Activated T-cell treated with anti-CD3 and anti-CD28 coated beads, Interleukin-2, amount 50 U/mL, for 24 hours (primary cell): ENCODE data around the gene NMT2.

ENCODE experiments used
- DNase-seq: peaks from one replicate; pipeline ENCODE4 v3.0.0-alpha.2; 2020
- H3K27ac Mint-ChIP-seq: 2 replicates; pipeline ENCODE4 v1.8.0; 2020; ENCODE audit warnings: mild to moderate bottlenecking, mixed read lengths
- H3K27me3 Mint-ChIP-seq: 2 replicates; pipeline ENCODE4 v1.8.0; 2020; ENCODE audit warnings: mixed read lengths
- H3K36me3 Mint-ChIP-seq: 2 replicates; pipeline ENCODE4 v1.8.0; 2020; ENCODE audit warnings: low read depth, mixed read lengths
- H3K4me1 Mint-ChIP-seq: 2 replicates; pipeline ENCODE4 v1.8.0; 2020; ENCODE audit warnings: low read depth, mixed read lengths
- H3K4me3 Mint-ChIP-seq: 2 replicates; pipeline ENCODE4 v1.8.0; 2020; ENCODE audit warnings: mild to moderate bottlenecking, moderate library complexity, mixed read lengths
- H3K9me3 Mint-ChIP-seq: 2 replicates; pipeline ENCODE4 v1.8.0; 2020; ENCODE audit warnings: mixed read lengths

Gene NMT2

GRCh38 chr10:15167411-15168290, 842 bp downstream of the NMT2 start:
- peaks cover 67% of the 10 kb centered on the region for H3K4me1 Mint-ChIP-seq
- DNase-seq: peak; percentile 70
- H3K36me3 Mint-ChIP-seq: peaks cover 13% of the 10 kb centered on the region
- H3K4me3 Mint-ChIP-seq: peak overlapping the region; percentile 92
- no peaks in the 10 kb centered on the region for H3K9me3 Mint-ChIP-seq
- peak overlapping the region; percentile 96 for H3K27ac Mint-ChIP-seq
- H3K27me3 Mint-ChIP-seq: no peaks in the 10 kb centered on the region

GRCh38 chr10:15166325-15166724, 2.2 kb downstream of the NMT2 start:
- Mint-ChIP-seq H3K4me3 (peak overlapping the region; percentile 92), H3K27me3 (no peaks in the 10 kb centered on the region), H3K27ac (no peak overlapping the region), H3K36me3 (peaks cover 13% of the 10 kb centered on the region), H3K4me1 (peaks cover 70% of the 10 kb centered on the region), H3K9me3 (no peaks in the 10 kb centered on the region)
- DNase-seq: no peak

DNA sequence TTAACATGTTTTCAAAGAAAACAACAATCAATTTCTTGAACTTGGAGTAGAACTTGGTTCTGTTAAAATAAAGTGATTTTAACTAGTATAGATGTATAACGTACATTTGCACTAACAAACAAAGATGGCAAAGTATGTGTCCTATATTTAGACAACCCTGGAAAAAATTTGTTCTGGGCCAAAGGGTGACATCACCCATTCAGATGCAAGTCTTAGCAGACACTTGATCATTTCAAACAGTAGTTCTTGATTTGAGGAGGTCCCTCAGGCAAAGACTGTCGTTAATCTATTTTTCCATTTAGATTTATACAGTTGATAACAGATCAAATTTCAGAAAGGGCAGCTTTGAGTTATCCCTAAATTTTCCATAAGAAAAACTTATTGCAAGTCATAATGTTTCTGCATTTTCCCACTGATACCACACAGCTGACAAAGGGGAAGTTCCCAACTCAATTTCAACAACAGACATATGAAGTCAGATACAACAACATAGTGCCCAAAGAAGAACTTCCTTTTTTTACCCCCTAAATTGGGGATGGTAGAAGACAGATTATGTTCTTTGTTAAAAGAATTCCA, 5.2 kb downstream of the NMT2 start:
- Mint-ChIP-seq H3K4me3 (peak overlapping the region; percentile 39), H3K27ac (peak overlapping the region; percentile 67), H3K4me1 (peaks cover 65% of the 10 kb centered on the region), H3K36me3 (peaks cover 15% of the 10 kb centered on the region), H3K9me3 (no peaks in the 10 kb centered on the region), H3K27me3 (no peaks in the 10 kb centered on the region)
- DNase-seq: no peak

GRCh38 chr10:15158972-15159371, 9.5 kb downstream of the NMT2 start:
- Mint-ChIP-seq H3K4me3 (no peak overlapping the region), H3K27me3 (no peaks in the 10 kb centered on the region), H3K4me1 (peaks cover 60% of the 10 kb centered on the region), H3K27ac (no peak overlapping the region), H3K36me3 (peaks cover 22% of the 10 kb centered on the region), H3K9me3 (no peaks in the 10 kb centered on the region)
- DNase-seq: no peak

DNA sequence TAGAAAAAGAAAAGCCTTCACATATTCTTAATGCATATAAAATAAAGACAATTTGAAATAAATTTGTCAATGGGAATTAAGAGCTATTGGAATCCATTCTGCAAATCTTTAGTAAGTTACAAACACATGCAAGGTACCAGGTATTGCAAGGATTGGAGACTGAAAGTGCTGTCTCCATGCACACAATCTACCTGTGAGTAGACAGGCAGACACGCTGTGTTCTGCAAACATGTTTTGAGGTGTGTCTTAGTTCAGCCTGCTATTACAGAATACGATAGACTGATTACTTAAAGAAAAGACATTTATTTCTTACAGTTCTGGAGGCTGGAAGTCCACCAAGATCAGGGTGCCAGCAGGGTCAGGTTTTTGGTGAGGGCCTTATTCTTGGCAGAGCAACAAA, 10.0 kb downstream of the NMT2 start:
- no peaks in the 10 kb centered on the region for H3K9me3 Mint-ChIP-seq
- H3K4me1 Mint-ChIP-seq: peaks cover 57% of the 10 kb centered on the region
- H3K27ac Mint-ChIP-seq: no peak overlapping the region
- no peaks in the 10 kb centered on the region for H3K27me3 Mint-ChIP-seq
- DNase-seq: no peak
- no peak overlapping the region for H3K4me3 Mint-ChIP-seq
- peaks cover 18% of the 10 kb centered on the region for H3K36me3 Mint-ChIP-seq

DNA sequence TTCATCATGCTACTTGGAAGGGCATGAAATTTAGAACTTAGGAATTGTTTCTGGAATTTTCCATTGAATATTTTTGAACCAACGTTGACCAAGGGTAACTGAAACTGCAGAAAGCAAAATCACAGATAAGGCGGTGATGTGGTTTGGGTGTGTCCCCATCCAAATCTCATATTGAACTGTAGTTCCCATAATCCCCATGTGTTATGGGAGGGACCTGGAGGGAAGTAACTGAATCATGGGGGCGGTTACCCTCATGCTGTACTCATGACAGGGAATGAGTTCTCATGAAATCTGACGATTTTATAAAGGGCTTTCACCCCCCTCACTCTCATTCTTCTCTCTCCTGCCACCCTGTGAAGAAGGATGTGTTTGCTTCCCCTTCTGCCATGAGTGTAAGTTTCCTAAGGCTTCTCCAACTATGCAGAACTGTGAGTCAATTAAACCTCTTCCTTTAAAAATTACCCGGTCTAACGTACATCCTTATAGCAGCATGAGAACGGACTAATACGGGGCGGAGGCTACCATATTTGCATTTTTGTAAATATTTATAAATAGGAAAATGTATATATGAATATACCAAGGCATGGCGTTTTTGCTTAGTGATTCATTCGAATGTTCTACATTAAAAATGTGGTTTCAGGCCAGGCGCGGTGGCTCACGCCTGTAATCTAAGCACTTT, 12.4 kb downstream of the NMT2 start:
- Mint-ChIP-seq H3K4me3 (no peak overlapping the region), H3K27ac (no peak overlapping the region)

DNA sequence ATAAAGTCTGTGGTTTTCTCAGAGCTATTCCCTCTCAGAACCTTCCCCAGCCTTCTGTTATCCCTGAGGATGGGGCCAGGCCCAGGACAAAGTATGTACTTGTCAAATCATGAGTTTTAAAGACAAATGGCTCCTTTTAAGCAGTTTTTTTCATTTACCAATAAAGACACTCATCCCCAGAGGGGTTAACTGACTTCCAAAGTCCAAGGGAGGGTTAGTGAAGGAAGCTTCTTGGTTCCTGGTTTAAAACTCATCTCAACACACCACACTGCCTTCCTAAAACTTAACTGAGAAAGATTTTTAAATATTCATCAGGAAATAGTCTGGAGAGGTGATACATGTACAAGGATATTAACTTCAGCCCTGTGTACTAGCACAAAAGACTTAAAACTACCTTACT, 15.9 kb downstream of the NMT2 start:
- peaks cover 36% of the 10 kb centered on the region for H3K4me1 Mint-ChIP-seq
- no peaks in the 10 kb centered on the region for H3K27me3 Mint-ChIP-seq
- peaks cover 19% of the 10 kb centered on the region for H3K36me3 Mint-ChIP-seq
- H3K27ac Mint-ChIP-seq: no peak overlapping the region
- no peak for DNase-seq
- H3K9me3 Mint-ChIP-seq: no peaks in the 10 kb centered on the region
- H3K4me3 Mint-ChIP-seq: no peak overlapping the region

More for the DNA sequence above, 12.4 kb downstream of the NMT2 start:
- Mint-ChIP-seq H3K4me1 (peaks cover 51% of the 10 kb centered on the region), H3K9me3 (no peaks in the 10 kb centered on the region), H3K27me3 (no peaks in the 10 kb centered on the region), H3K36me3 (peaks cover 20% of the 10 kb centered on the region)
- DNase-seq: no peak

GRCh38 chr10:15150563-15150962, 17.9 kb downstream of the NMT2 start:
- Mint-ChIP-seq H3K9me3 (no peaks in the 10 kb centered on the region), H3K4me3 (no peak overlapping the region), H3K27ac (no peak overlapping the region), H3K36me3 (peaks cover 13% of the 10 kb centered on the region), H3K27me3 (no peaks in the 10 kb centered on the region), H3K4me1 (peaks cover 42% of the 10 kb centered on the region)
- no peak for DNase-seq

- H3K27ac Mint-ChIP-seq: no peak overlapping the region
- peaks cover 6% of the 10 kb centered on the region for H3K36me3 Mint-ChIP-seq
- no peaks in the 10 kb centered on the region for H3K27me3 Mint-ChIP-seq
- peaks cover 42% of the 10 kb centered on the region for H3K4me1 Mint-ChIP-seq
- DNase-seq: no peak
- no peaks in the 10 kb centered on the region for H3K9me3 Mint-ChIP-seq
- H3K4me3 Mint-ChIP-seq: no peak overlapping the region
Measured at GRCh38 chr10:15149042-15149771, 19.3 kb downstream of the NMT2 start.

GRCh38 chr10:15147594-15148392, 20.7 kb downstream of the NMT2 start:
- no peak overlapping the region for H3K4me3 Mint-ChIP-seq
- no peaks in the 10 kb centered on the region for H3K9me3 Mint-ChIP-seq
- H3K4me1 Mint-ChIP-seq: peaks cover 48% of the 10 kb centered on the region
- DNase-seq: no peak
- no peaks in the 10 kb centered on the region for H3K27me3 Mint-ChIP-seq
- H3K36me3 Mint-ChIP-seq: peaks cover 3% of the 10 kb centered on the region
- H3K27ac Mint-ChIP-seq: no peak overlapping the region

- peaks cover 57% of the 10 kb centered on the region for H3K4me1 Mint-ChIP-seq
- peak overlapping the region; percentile 72 for H3K27ac Mint-ChIP-seq
- no peak for DNase-seq
- no peaks in the 10 kb centered on the region for H3K9me3 Mint-ChIP-seq
- no peak overlapping the region for H3K4me3 Mint-ChIP-seq
- peaks cover 4% of the 10 kb centered on the region for H3K36me3 Mint-ChIP-seq
- H3K27me3 Mint-ChIP-seq: no peaks in the 10 kb centered on the region
Measured at GRCh38 chr10:15146366-15146765, 22.1 kb downstream of the NMT2 start.

DNA sequence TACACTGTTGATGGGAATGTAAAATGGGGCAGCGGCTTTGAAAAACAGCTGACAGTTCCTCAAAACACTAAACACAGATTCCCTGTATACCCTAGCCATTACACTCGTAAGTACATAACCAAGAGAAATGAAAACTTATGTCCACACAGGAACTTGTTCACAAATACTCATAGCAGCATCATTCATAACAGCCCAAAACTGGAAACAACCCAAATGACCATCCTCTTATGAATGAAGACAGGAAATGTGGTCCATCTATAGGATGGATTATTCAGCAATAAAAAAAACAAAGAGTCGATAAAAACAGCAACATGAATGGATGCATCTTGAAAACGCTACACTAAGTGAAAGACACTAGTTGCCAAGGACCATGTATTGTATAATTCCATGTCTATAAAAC, 23.7 kb downstream of the NMT2 start:
- H3K9me3 Mint-ChIP-seq: no peaks in the 10 kb centered on the region
- no peak overlapping the region for H3K27ac Mint-ChIP-seq
- peaks cover 13% of the 10 kb centered on the region for H3K36me3 Mint-ChIP-seq
- H3K4me1 Mint-ChIP-seq: peaks cover 68% of the 10 kb centered on the region
- H3K4me3 Mint-ChIP-seq: no peak overlapping the region
- no peaks in the 10 kb centered on the region for H3K27me3 Mint-ChIP-seq
- DNase-seq: no peak

DNA sequence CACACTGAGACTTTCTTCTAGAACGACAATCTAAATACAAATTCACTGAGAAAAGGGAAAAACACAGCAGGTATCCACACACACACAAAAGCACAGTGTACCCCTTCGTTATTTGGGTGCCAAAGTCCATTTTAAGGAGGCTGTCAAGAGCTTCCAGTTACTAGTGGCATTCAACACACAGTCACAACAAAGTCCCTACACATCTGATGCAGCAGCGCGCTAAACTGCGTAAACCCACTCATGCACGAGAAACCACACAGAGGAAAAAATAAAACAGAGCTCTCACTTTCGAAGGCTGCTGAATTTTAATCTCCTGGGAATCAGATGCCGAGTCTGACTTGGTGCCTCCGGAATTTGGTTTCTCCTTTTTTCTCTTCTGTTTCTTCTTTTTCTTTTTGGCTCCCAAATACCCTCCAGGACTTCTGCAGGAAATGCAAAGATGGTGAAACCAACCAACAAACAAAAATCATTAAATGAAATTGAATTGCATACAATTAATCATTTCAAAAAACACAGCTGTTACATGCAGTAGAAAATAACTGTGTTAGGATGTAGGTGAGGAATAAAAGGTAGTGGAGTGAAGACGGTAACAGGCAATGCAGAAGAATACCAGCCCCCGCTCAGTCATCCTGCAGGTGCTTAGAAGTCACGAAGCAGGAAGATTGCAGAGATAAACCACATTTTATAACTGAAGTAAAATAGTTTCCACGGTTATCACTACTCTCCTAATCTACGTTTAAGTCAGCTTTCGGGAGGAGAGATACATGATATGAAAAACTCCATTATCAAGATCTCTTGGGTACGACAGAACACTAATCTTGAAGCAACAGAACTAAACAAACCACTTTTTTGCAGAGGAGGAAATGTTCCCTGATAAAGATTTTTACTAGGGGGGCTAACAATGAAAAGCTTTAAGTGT, 27.1 kb downstream of the NMT2 start:
- Mint-ChIP-seq H3K36me3 (peaks cover 39% of the 10 kb centered on the region), H3K4me1 (peaks cover 57% of the 10 kb centered on the region), H3K27me3 (no peaks in the 10 kb centered on the region), H3K27ac (peak overlapping the region; percentile 89), H3K9me3 (no peaks in the 10 kb centered on the region), H3K4me3 (peak overlapping the region; percentile 67)
- peak; percentile 47 for DNase-seq
